A549 (cell line): ENCODE data around the gene PIP5K1B. TPM values are rescaled to one million over a fixed set of nuclear protein-coding genes. Genes with fewer than 3 reads are reported as not detected.

Experiments
- ATAC-seq, 2 experiments: fragments of 200-7000 bp in 1 of 2; fragments of >200 bp in 1 of 2; cut with Nextera tagmentation in 1 of 2; cut with Tn5 transposase in 1 of 2; 3 replicates each; pipeline versions ENCODE4 v1.8.0 to v1.9.1; 2018 to 2020; ENCODE audit warnings: mild to moderate bottlenecking in 1 of 2, moderate library complexity in 1 of 2
- CTCF ChIA-PET: fragments of 300-600 bp; sonication (Branson Sonifier 250); formaldehyde crosslinking; extraction: SDS; loops from one replicate; lab custom pipeline; 2021; ENCODE audit warnings: antibody characterized with exemption, inconsistent platforms; lab: Yijun Ruan, JAX
- POLR2A ChIA-PET: fragments of 350-600 bp; formaldehyde crosslinking; extraction: SDS; loops from one replicate; lab custom pipeline; 2021; ENCODE audit warnings: antibody characterized with exemption, inconsistent platforms; lab: Yijun Ruan, JAX
- DNase-seq, 2 experiments: peaks; one replicate each; pipeline versions ENCODE4 v3.0.0 to v3.0.0-alpha.2; 2011 to 2016; ENCODE audit warnings: low read depth in 1 of 2, low spot score in 1 of 2
- FAIRE-seq: peaks from 2 replicates; lab custom pipeline; 2011; peaks lifted over from hg19 to GRCh38; lab: Jason Lieb, UNC
- H3K27ac ChIP-seq, 2 experiments: fragments of >200 bp; sonication (Bioruptor Twin); formaldehyde crosslinking; 3 replicates each; pipeline ENCODE4 v1.5.1; 2016 to 2017
- H3K4me1 ChIP-seq: fragments of >200 bp; sonication (Bioruptor Twin); formaldehyde crosslinking; 3 replicates; pipeline ENCODE4 v1.6.1; 2016
- H3K4me2 ChIP-seq: fragments of >200 bp; sonication (Bioruptor Twin); formaldehyde crosslinking; 3 replicates; pipeline ENCODE4 v1.6.1; 2016
- H3K4me3 ChIP-seq: fragments of >200 bp; sonication (Bioruptor Twin); formaldehyde crosslinking; 3 replicates; pipeline ENCODE4 v1.5.1; 2016
- H3K9me3 ChIP-seq: fragments of >200 bp; sonication (Bioruptor Twin); formaldehyde crosslinking; 3 replicates; pipeline ENCODE4 v1.6.1; 2016
- BHLHE40 ChIP-seq: IDR thresholded peaks from 2 replicates; pipeline ENCODE4 v1.6.1; 2012; ENCODE audit warnings: low read depth, low read length, inconsistent platforms
- CBX2 ChIP-seq: fragments of 200-600 bp; sonication (generic); IDR thresholded peaks from 2 replicates; pipeline ENCODE4 v1.6.1; 2016; ENCODE audit warnings: low read depth, mild to moderate bottlenecking, borderline replicate concordance
- CBX8 ChIP-seq: fragments of 200-600 bp; sonication (generic); IDR thresholded peaks from 2 replicates; pipeline ENCODE4 v1.6.1; 2016
- FOSB ChIP-seq: fragments of 250-450 bp; sonication (Bioruptor Pico); IDR thresholded peaks from 2 replicates; pipeline ENCODE4 v1.5.0; 2020; ENCODE audit warnings: mild to moderate bottlenecking, moderate library complexity
- FOSL2 ChIP-seq, 2 experiments: fragments of 450-650 bp in 1 of 2; fragments of >200 bp in 1 of 2; sonication (Bioruptor Twin) in 1 of 2; formaldehyde crosslinking; IDR thresholded peaks; 2 replicates each; pipeline versions ENCODE4 v1.5.0 to v1.6.1; 2016 to 2020; ENCODE audit warnings: mild to moderate bottlenecking in 1 of 2, moderate library complexity in 1 of 2
- FOXS1 ChIP-seq: fragments of 250-450 bp; sonication (Bioruptor Pico); IDR thresholded peaks from 2 replicates; pipeline ENCODE4 v1.5.0; 2020; ENCODE audit warnings: mild to moderate bottlenecking, moderate library complexity
- GATA3 ChIP-seq: IDR thresholded peaks from 2 replicates; pipeline ENCODE4 v1.6.1; 2012; ENCODE audit warnings: borderline replicate concordance
- HEYL ChIP-seq: fragments of 250-450 bp; sonication (Bioruptor Pico); IDR thresholded peaks from 2 replicates; pipeline ENCODE4 v1.8.0; 2021; ENCODE audit warnings: mild to moderate bottlenecking, moderate library complexity
- JUN ChIP-seq, 2 experiments: fragments of >200 bp; sonication (Bioruptor Twin); formaldehyde crosslinking; IDR thresholded peaks; 2 replicates in 1 of 2; 3 replicates in 1 of 2; pipeline ENCODE4 v1.6.1; 2016 to 2017
- MYC ChIP-seq: IDR thresholded peaks from 2 replicates; pipeline ENCODE4 v1.6.1; 2012; ENCODE audit warnings: mild to moderate bottlenecking, inconsistent platforms, low read length, improper control_type of control experiment, borderline replicate concordance
- NFE2L2 ChIP-seq: fragments of 150-350 bp; conservative IDR thresholded peaks from 2 replicates; pipeline ENCODE4 v1.6.1; 2014; ENCODE audit warnings: low read length
- POLR2AphosphoS2 ChIP-seq: conservative IDR thresholded peaks from 2 replicates; pipeline ENCODE4 v1.6.1; 2012; ENCODE audit warnings: low read length, improper control_type of control experiment, inconsistent platforms
- RCOR1 ChIP-seq: fragments of 150-350 bp; IDR thresholded peaks from 2 replicates; pipeline ENCODE4 v1.6.1; 2014; ENCODE audit warnings: antibody characterized with exemption, low read length, low read depth
- SMC3 ChIP-seq: fragments of >200 bp; sonication (Bioruptor Twin); formaldehyde crosslinking; IDR thresholded peaks from 3 replicates; pipeline ENCODE4 v1.6.1; 2018; ENCODE audit warnings: inconsistent platforms
- TFCP2L1 ChIP-seq: fragments of 250-450 bp; sonication (Bioruptor Pico); IDR thresholded peaks from 2 replicates; pipeline ENCODE4 v1.5.0; 2021; ENCODE audit warnings: mild to moderate bottlenecking
- TP53 ChIP-seq: fragments of 250-450 bp; sonication (Bioruptor Pico); IDR thresholded peaks from 2 replicates; pipeline ENCODE4 v1.5.0; 2021; ENCODE audit warnings: mild to moderate bottlenecking, moderate library complexity
- ZC3H11A ChIP-seq: fragments of 450-650 bp; IDR thresholded peaks from 2 replicates; pipeline ENCODE4 v1.6.1; 2014; ENCODE audit warnings: antibody characterized with exemption, mild to moderate bottlenecking
- ZFP36 ChIP-seq: fragments of 450-650 bp; IDR thresholded peaks from 2 replicates; pipeline ENCODE4 v1.6.1; 2014; ENCODE audit warnings: borderline replicate concordance; ENCODE audit not compliant: partially characterized antibody
- ZSCAN20 ChIP-seq: fragments of 250-450 bp; sonication (Bioruptor Pico); IDR thresholded peaks from 2 replicates; pipeline ENCODE4 v1.8.0; 2022; ENCODE audit warnings: mild to moderate bottlenecking, moderate library complexity
- WGBS: methylation state at CpG from one replicate; pipeline ENCODE4 v1.1.6; 2017; ENCODE audit errors: missing lambda C conversion rate; 5-methylcytosine and 5-hydroxymethylcytosine counted together
- polyA plus RNA-seq, 4 experiments: library from polyadenylated mRNA; depleted of rRNA in 3 of 4; stranded (reverse); fragments of >200 nt; fragmentation: RNase III in 1 of 4; extraction: RNeasy Plus Mini Kit Qiagen cat#74134 plus additional on column Dnase treatment in 1 of 4; gene quantifications; 2 replicates in 3 of 4; 3 replicates in 1 of 4; pipeline ENCODE4 v1.2.3, GENCODE V29; 2011 to 2017
- TF ChIP-seq, protein P1 (sequence below): fragments of >200 bp; sonication (Bioruptor Twin); formaldehyde crosslinking; IDR thresholded peaks from 2 replicates; pipeline ENCODE4 v1.6.1; 2016
- TF ChIP-seq, protein P2 (sequence below): IDR thresholded peaks from 2 replicates; pipeline ENCODE4 v1.6.1; 2012
- TF ChIP-seq, protein P3 (sequence below): fragments of >200 bp; sonication (Bioruptor Twin); formaldehyde crosslinking; IDR thresholded peaks from 3 replicates; pipeline ENCODE4 v1.6.1; 2016
- TF ChIP-seq, protein P4 (sequence below): fragments of 250-450 bp; sonication (Bioruptor Pico); IDR thresholded peaks from 2 replicates; pipeline ENCODE4 v1.5.0; 2020; ENCODE audit warnings: low read depth, mild to moderate bottlenecking, moderate library complexity
- TF ChIP-seq, protein P5 (sequence below): IDR thresholded peaks from 2 replicates; pipeline ENCODE4 v1.6.1; 2012; ENCODE audit warnings: low read depth, borderline replicate concordance
- TF ChIP-seq, protein P6 (sequence below): fragments of 450-650 bp; IDR thresholded peaks from 2 replicates; pipeline ENCODE4 v1.6.1; 2014; ENCODE audit warnings: antibody characterized with exemption

PIP5K1B gene
- polyA plus RNA-seq, 2 of the 4 experiments (the other 2 are of a cell fraction), result not detected

DNA sequence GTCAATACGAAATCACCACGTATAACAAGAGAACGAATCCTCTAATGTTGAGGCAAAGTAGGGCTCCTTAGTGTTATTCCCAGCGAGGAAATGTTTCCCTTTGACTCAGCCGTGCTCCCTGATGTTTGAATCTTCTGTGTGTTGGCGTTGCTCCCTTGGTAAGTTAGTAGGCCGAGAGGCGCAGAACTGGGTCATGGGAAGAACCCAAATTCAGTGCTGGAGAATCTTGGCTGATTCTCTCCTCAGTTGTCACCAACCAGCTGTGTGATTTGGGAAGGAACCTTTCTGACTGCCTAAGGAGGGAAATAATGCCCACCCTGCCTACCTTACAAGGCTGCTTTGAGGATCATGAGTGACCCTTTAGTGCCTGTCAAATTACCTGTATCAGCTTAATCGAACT is 286.4 kb downstream of the PIP5K1B start:
- Histone ChIP-seq H3K4me2 (no peak overlapping the region), H3K4me3 (no peak overlapping the region), H3K4me1 (no peaks in the 10 kb centered on the region), H3K27ac (no peak overlapping the region), H3K9me3 (no peaks in the 10 kb centered on the region)
- FAIRE-seq (no peak), DNase-seq (no peak), ATAC-seq (no peak)
- 42% methylated on average over 9 of the region's 9 CpGs for WGBS
- TF ChIP-seq TFCP2L1 (CRISPR knock-in tag) (no peak), GATA3 (no peak), BHLHE40 (no peak), SMC3 (no peak), ZC3H11A (no peak), TP53 (CRISPR knock-in tag) (no peak), FOSB (CRISPR knock-in tag) (no peak), ZFP36 (no peak), FOXS1 (no peak), JUN (IDR thresholded peaks at IDR 0.05) (no peak), ZSCAN20 (no peak)
- TF ChIP-seq, protein P1, sequence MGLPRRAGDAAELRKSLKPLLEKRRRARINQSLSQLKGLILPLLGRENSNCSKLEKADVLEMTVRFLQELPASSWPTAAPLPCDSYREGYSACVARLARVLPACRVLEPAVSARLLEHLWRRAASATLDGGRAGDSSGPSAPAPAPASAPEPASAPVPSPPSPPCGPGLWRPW, result no peak
- TF ChIP-seq, protein P2, sequence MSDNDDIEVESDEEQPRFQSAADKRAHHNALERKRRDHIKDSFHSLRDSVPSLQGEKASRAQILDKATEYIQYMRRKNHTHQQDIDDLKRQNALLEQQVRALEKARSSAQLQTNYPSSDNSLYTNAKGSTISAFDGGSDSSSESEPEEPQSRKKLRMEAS, result no peak
- POLR2A ChIA-PET, result no interaction called here
- CTCF ChIA-PET, result interaction anchor here (1.4 kb wide), 1 partner anchor 408 kb away, joined by 5 read pairs; no protein-coding TSS in a partner anchor

DNA sequence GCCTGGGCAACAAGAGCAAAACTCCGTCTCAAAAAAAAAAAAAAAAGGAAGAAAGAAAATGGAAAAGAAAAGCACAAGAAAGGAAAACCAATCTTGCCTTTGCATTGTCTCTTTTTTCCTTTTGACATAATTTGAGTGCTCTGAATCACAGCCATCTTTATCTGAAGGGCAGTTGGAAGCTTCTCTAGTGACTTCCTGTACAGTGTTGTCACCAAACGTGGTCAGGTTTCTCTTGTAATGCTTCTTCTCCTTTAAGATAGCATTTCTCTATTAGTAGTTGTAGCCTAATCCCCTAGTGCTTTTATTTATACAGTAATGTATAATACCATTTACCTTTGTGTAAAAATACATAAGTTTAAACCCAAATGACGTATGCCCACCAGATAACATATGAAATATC is 290.7 kb downstream of the PIP5K1B start:
- DNase-seq (no peak), FAIRE-seq (no peak)

DNA sequence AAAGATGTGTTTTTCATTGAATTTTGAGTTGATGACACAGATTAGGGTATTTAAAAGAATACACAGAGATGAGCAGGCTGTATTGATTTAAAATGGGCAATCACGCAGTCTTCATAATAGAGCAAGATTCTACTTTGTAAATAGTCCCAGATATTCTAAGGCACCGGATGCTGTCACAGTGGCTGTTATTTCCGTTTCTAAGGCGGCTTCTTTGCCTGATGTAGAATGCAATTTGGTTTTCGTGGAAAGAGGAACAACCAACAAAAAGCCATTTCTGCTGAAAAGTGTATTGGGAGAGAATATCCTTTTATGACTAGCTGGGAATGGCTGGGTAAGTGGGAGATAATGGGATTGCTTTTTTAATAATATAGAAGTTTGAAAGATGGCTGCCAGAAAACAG is 291.4 kb downstream of the PIP5K1B start:
- Histone ChIP-seq H3K4me2 (no peak overlapping the region), H3K4me3 (no peak overlapping the region), H3K9me3 (no peaks in the 10 kb centered on the region), H3K27ac (no peak overlapping the region), H3K4me1 (no peaks in the 10 kb centered on the region)
- no peak for TF ChIP-seq HEYL (CRISPR knock-in tag)
- WGBS, result 62% methylated on average over 5 of the region's 5 CpGs
- FAIRE-seq (no peak), DNase-seq (no peak), ATAC-seq (no peak)
- ChIA-PET CTCF (interaction anchor here (1.9 kb wide), 1 partner anchor 412 kb away, joined by 5 read pairs; no protein-coding TSS in a partner anchor), POLR2A (no interaction called here)

More for the DNA sequence above, 290.7 kb downstream of the PIP5K1B start:
- no peak overlapping the region for H3K4me2 ChIP-seq
- POLR2A ChIA-PET, result no interaction called here
- H3K4me3 ChIP-seq, result no peak overlapping the region
- no peaks in the 10 kb centered on the region for H3K9me3 ChIP-seq
- no peak overlapping the region for H3K27ac ChIP-seq
- no peak for TF ChIP-seq GATA3
- TF ChIP-seq, protein P1, result no peak
- TF ChIP-seq, protein P3, sequence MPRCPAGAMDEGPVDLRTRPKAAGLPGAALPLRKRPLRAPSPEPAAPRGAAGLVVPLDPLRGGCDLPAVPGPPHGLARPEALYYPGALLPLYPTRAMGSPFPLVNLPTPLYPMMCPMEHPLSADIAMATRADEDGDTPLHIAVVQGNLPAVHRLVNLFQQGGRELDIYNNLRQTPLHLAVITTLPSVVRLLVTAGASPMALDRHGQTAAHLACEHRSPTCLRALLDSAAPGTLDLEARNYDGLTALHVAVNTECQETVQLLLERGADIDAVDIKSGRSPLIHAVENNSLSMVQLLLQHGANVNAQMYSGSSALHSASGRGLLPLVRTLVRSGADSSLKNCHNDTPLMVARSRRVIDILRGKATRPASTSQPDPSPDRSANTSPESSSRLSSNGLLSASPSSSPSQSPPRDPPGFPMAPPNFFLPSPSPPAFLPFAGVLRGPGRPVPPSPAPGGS, result no peak
- no peak for TF ChIP-seq MYC
- no peaks in the 10 kb centered on the region for H3K4me1 ChIP-seq
- 49% methylated on average over 3 of the region's 3 CpGs for WGBS
- ATAC-seq, result no peak
- CTCF ChIA-PET, result interaction anchor here (0.6 to 1.9 kb wide), 2 partner anchors 38 to 412 kb away, joined by 3 to 5 read pairs; no protein-coding TSS in a partner anchor

DNA sequence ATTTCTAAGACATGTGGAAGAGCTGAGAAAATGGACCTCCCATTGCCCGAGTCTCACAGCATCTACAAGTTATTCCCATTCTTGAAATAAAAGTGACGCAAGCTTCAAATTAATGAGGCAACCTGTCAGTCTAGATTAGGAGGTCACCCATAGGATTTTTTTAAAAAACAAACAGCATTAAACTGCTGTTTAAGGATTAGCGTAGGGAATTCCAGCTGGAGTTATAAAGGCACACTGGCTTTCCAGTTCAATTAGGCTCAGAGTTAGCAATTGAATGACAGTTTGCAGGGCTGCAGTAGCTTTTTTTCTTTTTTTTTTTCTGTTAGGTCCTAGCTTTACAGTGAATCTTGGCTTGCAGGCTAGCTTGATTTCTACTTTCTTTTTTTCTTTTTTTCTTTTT is 292.6 kb downstream of the PIP5K1B start:
- no peaks in the 10 kb centered on the region for H3K9me3 ChIP-seq
- no peak for DNase-seq
- no peak overlapping the region for H3K4me2 ChIP-seq
- 60% methylated on average over 3 of the region's 3 CpGs for WGBS
- no peak for ATAC-seq
- FAIRE-seq, result no peak
- ChIA-PET CTCF (interaction anchor here (0.6 to 1.9 kb wide), 5 partner anchors 19 to 1646 kb away, joined by 3 to 6 read pairs (median 3); no protein-coding TSS in a partner anchor), POLR2A (no interaction called here)
- no peak overlapping the region for H3K4me3 ChIP-seq
- no peak overlapping the region for H3K27ac ChIP-seq
- H3K4me1 ChIP-seq, result no peaks in the 10 kb centered on the region
- TF ChIP-seq CBX8 (no peak), RCOR1 (no peak), TFCP2L1 (CRISPR knock-in tag) (no peak), FOSL2 (IDR thresholded peaks at IDR 0.05) (no peak), FOSL2 (CRISPR knock-in tag; IDR thresholded peaks at IDR 0.05) (no peak), CBX2 (no peak), GATA3 (no peak), ZC3H11A (no peak), NFE2L2 (no peak), POLR2AphosphoS2 (no peak), BHLHE40 (no peak), FOXS1 (no peak)
- TF ChIP-seq, protein P4, sequence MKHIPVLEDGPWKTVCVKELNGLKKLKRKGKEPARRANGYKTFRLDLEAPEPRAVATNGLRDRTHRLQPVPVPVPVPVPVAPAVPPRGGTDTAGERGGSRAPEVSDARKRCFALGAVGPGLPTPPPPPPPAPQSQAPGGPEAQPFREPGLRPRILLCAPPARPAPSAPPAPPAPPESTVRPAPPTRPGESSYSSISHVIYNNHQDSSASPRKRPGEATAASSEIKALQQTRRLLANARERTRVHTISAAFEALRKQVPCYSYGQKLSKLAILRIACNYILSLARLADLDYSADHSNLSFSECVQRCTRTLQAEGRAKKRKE (CRISPR knock-in tag), result no peak
- TF ChIP-seq, protein P5, sequence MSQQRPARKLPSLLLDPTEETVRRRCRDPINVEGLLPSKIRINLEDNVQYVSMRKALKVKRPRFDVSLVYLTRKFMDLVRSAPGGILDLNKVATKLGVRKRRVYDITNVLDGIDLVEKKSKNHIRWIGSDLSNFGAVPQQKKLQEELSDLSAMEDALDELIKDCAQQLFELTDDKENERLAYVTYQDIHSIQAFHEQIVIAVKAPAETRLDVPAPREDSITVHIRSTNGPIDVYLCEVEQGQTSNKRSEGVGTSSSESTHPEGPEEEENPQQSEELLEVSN, result no peak
- TF ChIP-seq, protein P3, result no peak
- TF ChIP-seq, protein P6, sequence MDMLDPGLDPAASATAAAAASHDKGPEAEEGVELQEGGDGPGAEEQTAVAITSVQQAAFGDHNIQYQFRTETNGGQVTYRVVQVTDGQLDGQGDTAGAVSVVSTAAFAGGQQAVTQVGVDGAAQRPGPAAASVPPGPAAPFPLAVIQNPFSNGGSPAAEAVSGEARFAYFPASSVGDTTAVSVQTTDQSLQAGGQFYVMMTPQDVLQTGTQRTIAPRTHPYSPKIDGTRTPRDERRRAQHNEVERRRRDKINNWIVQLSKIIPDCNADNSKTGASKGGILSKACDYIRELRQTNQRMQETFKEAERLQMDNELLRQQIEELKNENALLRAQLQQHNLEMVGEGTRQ, result no peak
